Gastrocnemius medialis (tissue), 4 donors: ENCODE measurements around the gene CEP295NL. TPM values are rescaled to one million over a fixed set of nuclear protein-coding genes. Genes with fewer than 3 reads are reported as not detected.

ENCODE experiments used
- ATAC-seq, 2 donors: fragments of 150-250 bp; one replicate each; pipeline ENCODE4 v1.9.1; 2016
- DNase-seq, 2 donors: peaks; one replicate each; pipeline ENCODE4 v3.0.0-alpha.2; 2019
- H3K27ac ChIP-seq, 4 donors: fragments of 200-600 bp; sonication (generic); 1 replicate in 1 of 4; 2 replicates in 3 of 4; pipeline ENCODE4 v1.5.1; 2016 to 2018; ENCODE audit warnings: mild to moderate bottlenecking in 2 of 4, moderate library complexity in 1 of 4
- H3K27me3 ChIP-seq, 3 donors: fragments of 200-600 bp; sonication (generic) in 2 of 3; 1 replicate in 1 of 3; 2 replicates in 2 of 3; pipeline versions ENCODE4 v1.5.1 to v1.6.0; 2016 to 2019; ENCODE audit warnings: mild to moderate bottlenecking in 1 of 3, moderate library complexity in 1 of 3
- H3K36me3 ChIP-seq, 2 donors: fragments of 200-600 bp; sonication (generic) in 1 of 2; one replicate each; pipeline ENCODE4 v1.5.1; 2017 to 2018
- H3K4me1 ChIP-seq, 2 donors: fragments of 200-600 bp; sonication (generic) in 1 of 2; one replicate each; pipeline ENCODE4 v1.5.1; 2016 to 2017; ENCODE audit warnings: mild to moderate bottlenecking in 2 of 2
- H3K4me3 ChIP-seq, 4 donors: fragments of 200-600 bp; sonication (generic) in 3 of 4; 1 replicate in 1 of 4; 2 replicates in 3 of 4; pipeline ENCODE4 v1.5.1; 2016 to 2019; ENCODE audit warnings: mild to moderate bottlenecking in 2 of 4
- H3K9me3 ChIP-seq, 3 donors: fragments of 200-600 bp; sonication (generic) in 2 of 3; 1 replicate in 1 of 3; 2 replicates in 2 of 3; pipeline ENCODE4 v1.5.1; 2016 to 2019
- POLR2A ChIP-seq, 2 donors: fragments of 450-650 bp; IDR thresholded peaks; one replicate each; pipeline ENCODE4 v1.6.1; 2017; ENCODE audit warnings: antibody characterized with exemption in 2 of 2, mild to moderate bottlenecking in 2 of 2, moderate library complexity in 2 of 2
- in situ Hi-C, 4 donors: fragments of 200-750 bp; cut with MboI; loops; one replicate each; pipeline versions ENCODE4 v1.15.0 to v1.8.0; 2017; ENCODE audit warnings: low sequenced_read_pairs in 4 of 4
- intact Hi-C: fragments of 100-400 bp; cut with DNase I; formaldehyde crosslinking; loops from one replicate; pipeline ENCODE4 v1.15.1; 2023; ENCODE audit warnings: low total_unique reads
- total RNA-seq, 4 donors: library from RNA; depleted of rRNA; stranded (reverse); fragments of >200 nt; gene quantifications; one replicate each; pipeline versions ENCODE4 v1.1.0 to v1.2.3, GENCODE V29; 2016
- TF ChIP-seq, protein P1 (sequence below), 5 experiments: fragments of 450-650 bp in 3 of 5; fragments of 200-600 bp in 2 of 5; sonication (generic) in 2 of 5; IDR thresholded peaks in 4 of 5; conservative IDR thresholded peaks in 1 of 5; 1 replicate in 4 of 5; 2 replicates in 1 of 5; pipeline ENCODE4 v1.5.1; 2016 to 2019; ENCODE audit warnings: antibody characterized with exemption in 5 of 5, mild to moderate bottlenecking in 3 of 5, moderate library complexity in 3 of 5

Gene CEP295NL
- total RNA-seq, 4 donors from 2014 or later = 0.16 TPM; not detected in 3

DNA sequence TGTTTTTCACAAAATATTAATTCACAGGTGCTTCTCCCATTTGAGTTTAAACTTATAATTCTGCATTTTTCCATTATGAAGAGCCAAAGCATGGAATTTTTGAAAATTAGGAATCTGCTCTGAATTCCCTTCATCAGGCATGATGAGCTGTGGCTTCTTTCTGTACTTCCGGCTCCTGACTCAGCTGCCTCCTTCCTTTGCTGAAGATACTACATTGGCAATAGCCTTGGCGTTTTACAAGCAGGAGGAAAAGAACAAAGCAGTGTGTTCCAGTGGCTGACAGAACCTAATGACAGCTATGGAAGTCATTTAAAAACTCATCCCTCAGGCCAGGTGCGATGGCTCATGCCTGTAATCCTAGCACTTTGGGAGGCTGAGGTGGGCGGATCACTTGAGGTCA is 44.0 kb downstream of the CEP295NL start:
- Histone ChIP-seq H3K27ac (no peak overlapping the region), H3K9me3 (no peaks in the 10 kb centered on the region), H3K27me3 (no peaks in the 10 kb centered on the region), H3K4me3 (no peak overlapping the region), H3K4me1 (peaks cover 0 to 4% of the 10 kb centered on the region in 2 donors), H3K36me3 (peaks cover 0 to 5% of the 10 kb centered on the region in 2 donors)
- no peak for ATAC-seq
- intact Hi-C loops (no loop called here), in situ Hi-C loops (no loop called here)
- TF ChIP-seq, protein P1, sequence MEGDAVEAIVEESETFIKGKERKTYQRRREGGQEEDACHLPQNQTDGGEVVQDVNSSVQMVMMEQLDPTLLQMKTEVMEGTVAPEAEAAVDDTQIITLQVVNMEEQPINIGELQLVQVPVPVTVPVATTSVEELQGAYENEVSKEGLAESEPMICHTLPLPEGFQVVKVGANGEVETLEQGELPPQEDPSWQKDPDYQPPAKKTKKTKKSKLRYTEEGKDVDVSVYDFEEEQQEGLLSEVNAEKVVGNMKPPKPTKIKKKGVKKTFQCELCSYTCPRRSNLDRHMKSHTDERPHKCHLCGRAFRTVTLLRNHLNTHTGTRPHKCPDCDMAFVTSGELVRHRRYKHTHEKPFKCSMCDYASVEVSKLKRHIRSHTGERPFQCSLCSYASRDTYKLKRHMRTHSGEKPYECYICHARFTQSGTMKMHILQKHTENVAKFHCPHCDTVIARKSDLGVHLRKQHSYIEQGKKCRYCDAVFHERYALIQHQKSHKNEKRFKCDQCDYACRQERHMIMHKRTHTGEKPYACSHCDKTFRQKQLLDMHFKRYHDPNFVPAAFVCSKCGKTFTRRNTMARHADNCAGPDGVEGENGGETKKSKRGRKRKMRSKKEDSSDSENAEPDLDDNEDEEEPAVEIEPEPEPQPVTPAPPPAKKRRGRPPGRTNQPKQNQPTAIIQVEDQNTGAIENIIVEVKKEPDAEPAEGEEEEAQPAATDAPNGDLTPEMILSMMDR (IDR thresholded peaks at IDR 0.05 in 4 of 5, conservative IDR thresholded peaks at IDR 0.05 in 1 of 5) = no peak
- no peak for TF ChIP-seq POLR2A (IDR thresholded peaks at IDR 0.05)
- DNase-seq = no peak

DNA sequence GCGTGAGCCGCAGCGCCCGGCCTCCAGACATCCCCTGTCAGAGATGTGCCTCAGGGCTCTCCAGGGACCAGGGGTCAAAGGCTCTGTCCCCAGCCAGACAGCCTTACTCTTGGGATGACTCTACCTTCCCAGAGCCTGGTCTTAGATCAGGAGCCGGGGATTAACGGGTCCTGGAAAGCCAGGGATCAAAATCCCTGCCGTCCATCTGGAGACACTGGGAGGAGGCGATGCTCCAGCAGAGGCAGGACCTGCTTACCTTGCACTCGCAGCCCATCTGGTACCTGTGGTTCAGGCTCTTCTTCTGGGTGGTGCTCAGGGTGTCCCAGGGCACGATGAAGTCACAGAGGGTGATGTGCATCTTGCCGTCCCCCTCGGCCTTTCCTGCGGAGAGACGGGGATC is 45.7 kb downstream of the CEP295NL start:
- in situ Hi-C loops (no loop called here), intact Hi-C loops (no loop called here)
- no peak for ATAC-seq
- DNase-seq = no peak
- H3K9me3 ChIP-seq = no peaks in the 10 kb centered on the region
- TF ChIP-seq POLR2A (IDR thresholded peaks at IDR 0.05) = no peak
- TF ChIP-seq, protein P1 (IDR thresholded peaks at IDR 0.05 in 4 of 5, conservative IDR thresholded peaks at IDR 0.05 in 1 of 5) = no peak
- H3K36me3 ChIP-seq = peaks cover 0 to 5% of the 10 kb centered on the region in 2 donors
- H3K27ac ChIP-seq = no peak overlapping the region
- no peaks in the 10 kb centered on the region for H3K27me3 ChIP-seq
- peaks cover 0 to 4% of the 10 kb centered on the region in 2 donors for H3K4me1 ChIP-seq
- no peak overlapping the region for H3K4me3 ChIP-seq

DNA sequence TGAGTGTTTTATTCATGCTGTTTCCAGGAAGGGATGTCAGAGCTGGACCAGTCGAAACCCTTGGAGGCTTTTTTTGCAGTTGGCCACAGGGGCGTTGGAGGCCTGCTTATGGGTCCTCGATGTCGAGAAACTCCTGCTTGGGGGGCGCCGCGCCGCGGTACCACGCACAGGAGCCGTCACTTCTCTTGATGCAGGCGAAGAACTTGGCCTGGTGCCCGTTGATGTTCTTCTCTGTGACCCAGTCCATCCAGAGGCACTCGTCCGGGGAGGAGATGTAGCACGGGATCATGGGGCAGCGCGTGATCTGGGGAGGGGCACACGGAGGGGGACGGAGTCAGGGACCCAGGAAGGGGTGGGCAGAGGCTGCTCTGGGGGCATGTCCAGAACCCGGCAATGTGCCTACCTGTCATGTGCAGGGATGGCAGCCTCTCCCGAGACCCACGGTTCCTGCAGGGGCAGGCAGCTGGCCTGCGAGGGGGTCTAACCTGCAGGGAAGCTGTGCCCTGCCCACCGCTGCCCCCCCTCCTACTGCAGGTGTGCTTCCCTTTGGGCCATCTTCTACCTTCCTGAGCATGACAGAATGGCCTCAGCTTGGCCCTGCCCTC is 47.3 kb downstream of the CEP295NL start:
- ATAC-seq = no peak
- peaks cover 0 to 5% of the 10 kb centered on the region in 2 donors for H3K36me3 ChIP-seq
- no peaks in the 10 kb centered on the region for H3K9me3 ChIP-seq
- H3K4me1 ChIP-seq = no peaks in the 10 kb centered on the region
- no peak overlapping the region for H3K4me3 ChIP-seq
- TF ChIP-seq, protein P1 (IDR thresholded peaks at IDR 0.05 in 4 of 5, conservative IDR thresholded peaks at IDR 0.05 in 1 of 5) = no peak
- no peak for TF ChIP-seq POLR2A (IDR thresholded peaks at IDR 0.05)
- H3K27ac ChIP-seq = no peak overlapping the region
- H3K27me3 ChIP-seq = no peaks in the 10 kb centered on the region
- no peak for DNase-seq
- intact Hi-C loops (no loop called here), in situ Hi-C loops (no loop called here)

DNA sequence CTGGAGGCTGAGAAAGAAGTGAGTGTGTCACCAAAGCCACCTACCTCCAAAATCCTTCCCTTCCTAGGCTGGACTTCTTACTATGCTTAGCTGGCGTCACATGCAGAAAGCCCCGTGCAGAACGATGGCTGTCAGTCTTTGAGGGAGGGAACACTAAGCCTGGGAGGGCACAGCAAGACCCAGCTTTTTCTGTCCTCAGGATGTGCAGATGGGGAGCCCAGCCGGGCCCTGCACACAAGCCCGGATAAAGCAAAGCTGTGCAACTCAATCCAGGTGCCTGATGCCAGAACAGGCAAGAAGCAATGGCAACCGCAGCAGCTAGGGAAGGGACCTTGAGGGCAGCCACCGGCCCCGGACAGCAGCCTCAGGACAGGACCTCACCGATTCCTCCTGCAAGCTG is 48.5 kb downstream of the CEP295NL start:
- no peaks in the 10 kb centered on the region for H3K27me3 ChIP-seq
- DNase-seq = no peak
- H3K4me3 ChIP-seq = no peak overlapping the region
- intact Hi-C loops = no loop called here
- ATAC-seq = no peak
- in situ Hi-C loops = no loop called here
- no peaks in the 10 kb centered on the region for H3K4me1 ChIP-seq
- TF ChIP-seq, protein P1 (IDR thresholded peaks at IDR 0.05 in 4 of 5, conservative IDR thresholded peaks at IDR 0.05 in 1 of 5) = no peak
- TF ChIP-seq POLR2A (IDR thresholded peaks at IDR 0.05) = no peak
- H3K27ac ChIP-seq = no peak overlapping the region
- peaks cover 0 to 5% of the 10 kb centered on the region in 2 donors for H3K36me3 ChIP-seq
- H3K9me3 ChIP-seq = no peaks in the 10 kb centered on the region

DNA sequence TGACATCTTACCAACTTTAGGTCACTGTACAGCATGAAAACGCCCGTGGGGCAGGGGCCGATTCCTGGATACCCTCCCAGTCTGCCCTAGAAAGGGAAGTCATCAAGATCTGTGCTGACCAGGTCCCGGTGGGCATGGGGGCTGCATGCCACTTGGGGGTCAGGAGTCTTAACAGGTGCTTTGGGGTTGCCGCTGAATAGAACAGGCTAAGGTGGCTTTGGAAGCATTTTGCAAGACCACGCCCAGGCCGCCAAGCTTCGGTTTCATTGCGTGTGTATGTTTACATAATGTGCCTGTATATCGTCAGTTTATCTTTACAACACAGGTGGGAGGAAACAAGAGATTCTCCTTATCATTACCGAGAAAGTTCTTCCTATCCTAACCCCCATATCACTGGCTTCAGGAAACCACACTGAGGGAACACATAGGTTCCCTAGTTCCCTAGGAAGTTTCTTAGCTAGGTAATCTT is 49.0 kb downstream of the CEP295NL start:
- no peak for TF ChIP-seq POLR2A (IDR thresholded peaks at IDR 0.05)
- TF ChIP-seq, protein P1 (IDR thresholded peaks at IDR 0.05 in 4 of 5, conservative IDR thresholded peaks at IDR 0.05 in 1 of 5) = no peak
- DNase-seq (no peak), ATAC-seq (no peak)
- intact Hi-C loops (no loop called here), in situ Hi-C loops (no loop called here)
- peaks cover 0 to 5% of the 10 kb centered on the region in 2 donors for H3K36me3 ChIP-seq
- H3K4me3 ChIP-seq = no peak overlapping the region
- no peak overlapping the region for H3K27ac ChIP-seq
- H3K27me3 ChIP-seq = no peaks in the 10 kb centered on the region
- H3K9me3 ChIP-seq = no peaks in the 10 kb centered on the region
- H3K4me1 ChIP-seq = no peaks in the 10 kb centered on the region
